Trophoblast cell (in vitro differentiated cells and primary cell): ENCODE results near the gene CRX.
"Not testable (repeated sequence)": the region's sequence is repeated elsewhere in the genome, so short reads cannot be mapped to it uniquely, and the experiment has no call there.

ENCODE experiments used
- DNase-seq, 2 donors: peaks; one replicate each; pipeline ENCODE4 v3.0.0-alpha.2; 2016
- H2AFZ ChIP-seq: 2 replicates; pipeline ENCODE4 v1.6.1; 2013; ENCODE audit warnings: low read length, moderate library complexity, mild to moderate bottlenecking; ENCODE audit not compliant: insufficient read depth, poor library complexity
- H2AK5ac ChIP-seq: 2 replicates; pipeline ENCODE4 v1.6.1; 2013; ENCODE audit warnings: mild to moderate bottlenecking, low read length
- H2BK120ac ChIP-seq: 2 replicates; pipeline ENCODE4 v1.6.1; 2013; ENCODE audit warnings: low read length, mild to moderate bottlenecking, moderate library complexity; ENCODE audit not compliant: insufficient read depth, poor library complexity
- H2BK12ac ChIP-seq: 2 replicates; pipeline ENCODE4 v1.6.1; 2013; ENCODE audit warnings: mild to moderate bottlenecking, low read length, moderate library complexity
- H2BK5ac ChIP-seq: 2 replicates; pipeline ENCODE4 v1.6.1; 2013; ENCODE audit warnings: low read length, low read depth, moderate library complexity, mild to moderate bottlenecking; ENCODE audit not compliant: poor library complexity
- H3K14ac ChIP-seq: 2 replicates; pipeline ENCODE4 v1.6.1; 2013; ENCODE audit warnings: mild to moderate bottlenecking, low read length
- H3K18ac ChIP-seq: 2 replicates; pipeline ENCODE4 v1.6.1; 2013; ENCODE audit warnings: mild to moderate bottlenecking, low read length
- H3K23ac ChIP-seq: 2 replicates; pipeline ENCODE4 v1.6.1; 2013; ENCODE audit warnings: low read length
- H3K27ac ChIP-seq: 2 replicates; pipeline ENCODE4 v1.5.1; 2013; ENCODE audit warnings: low read depth, mild to moderate bottlenecking, inconsistent platforms, low read length, moderate library complexity
- H3K27me3 ChIP-seq: 2 replicates; pipeline ENCODE4 v1.6.1; 2013; ENCODE audit warnings: inconsistent platforms, mild to moderate bottlenecking, low read length, moderate library complexity; ENCODE audit not compliant: insufficient read depth
- H3K36me3 ChIP-seq, 2 experiments: 1 replicate in 1 of 2; 2 replicates in 1 of 2; pipeline ENCODE4 v1.6.1; 2013; ENCODE audit warnings: low read length in 2 of 2, mild to moderate bottlenecking in 2 of 2, moderate library complexity in 1 of 2; ENCODE audit not compliant: insufficient read depth in 2 of 2, control insufficient read depth in 1 of 2
- H3K4ac ChIP-seq: 2 replicates; pipeline ENCODE4 v1.6.1; 2013; ENCODE audit warnings: low read depth, mild to moderate bottlenecking, low read length, moderate library complexity
- H3K4me1 ChIP-seq, 2 experiments: 1 replicate in 1 of 2; 2 replicates in 1 of 2; pipeline ENCODE4 v1.6.1; 2013; ENCODE audit warnings: low read length in 2 of 2, mild to moderate bottlenecking in 2 of 2, moderate library complexity in 1 of 2; ENCODE audit not compliant: insufficient read depth in 2 of 2, control insufficient read depth in 1 of 2
- H3K4me2 ChIP-seq: 2 replicates; pipeline ENCODE4 v1.6.1; 2013; ENCODE audit warnings: inconsistent platforms, mild to moderate bottlenecking, low read length, moderate library complexity
- H3K4me3 ChIP-seq: 2 replicates; pipeline ENCODE4 v1.5.1; 2013; ENCODE audit warnings: mild to moderate bottlenecking, low read depth, low read length, inconsistent platforms
- H3K79me1 ChIP-seq: one replicate; pipeline ENCODE4 v1.6.1; 2013; ENCODE audit warnings: low read length
- H3K79me2 ChIP-seq: 2 replicates; pipeline ENCODE4 v1.6.1; 2013; ENCODE audit warnings: low read length, mild to moderate bottlenecking; ENCODE audit not compliant: control insufficient read depth, insufficient read depth, poor library complexity
- H3K9ac ChIP-seq: 2 replicates; pipeline ENCODE4 v1.6.1; 2013; ENCODE audit warnings: mild to moderate bottlenecking, low read length
- H3K9me3 ChIP-seq: 2 replicates; pipeline ENCODE4 v1.6.1; 2013; ENCODE audit warnings: low read depth, mild to moderate bottlenecking, control low read depth, inconsistent platforms, low read length; ENCODE audit not compliant: insufficient read depth
- H4K12ac ChIP-seq: 2 replicates; pipeline ENCODE4 v1.6.1; 2013; ENCODE audit warnings: low read depth, mild to moderate bottlenecking, low read length, moderate library complexity
- H4K8ac ChIP-seq: 2 replicates; pipeline ENCODE4 v1.6.1; 2013; ENCODE audit warnings: low read depth, mild to moderate bottlenecking, low read length, moderate library complexity
- H4K91ac ChIP-seq: one replicate; pipeline ENCODE4 v1.6.1; 2013; ENCODE audit warnings: low read depth, mild to moderate bottlenecking, low read length, moderate library complexity
- WGBS: extraction: QIAGEN DNeasy Blood & Tissue Kit; methylation state at CpG from one replicate; pipeline ENCODE4 v1.1.7; 2013; ENCODE audit warnings: missing lambda C conversion rate; ENCODE audit not compliant: insufficient read length, insufficient coverage; ENCODE audit errors: extremely low coverage; 5-methylcytosine and 5-hydroxymethylcytosine counted together

Gene CRX

GRCh38 chr19:47854459-47854858, 32.7 kb downstream of the CRX start:
- H3K27ac ChIP-seq = no peak overlapping the region
- no peaks in the 10 kb centered on the region for H3K27me3 ChIP-seq
- no peak overlapping the region for H3K9ac ChIP-seq
- peaks cover 1% of the 10 kb centered on the region for H3K79me1 ChIP-seq
- no peak for DNase-seq
- H3K9me3 ChIP-seq = peaks cover 1% of the 10 kb centered on the region
- no peak overlapping the region for H3K23ac ChIP-seq
- H4K91ac ChIP-seq = no peak overlapping the region
- no peak overlapping the region for H2AK5ac ChIP-seq
- no peaks in the 10 kb centered on the region for H3K79me2 ChIP-seq
- H3K14ac ChIP-seq = no peak overlapping the region
- WGBS = no CpG with 5 or more reads among the region's 4 CpGs
- no peak overlapping the region for H2BK5ac ChIP-seq
- no peak overlapping the region for H3K4me3 ChIP-seq
- H2BK120ac ChIP-seq = no peak overlapping the region
- H4K12ac ChIP-seq = no peak overlapping the region
- H2AFZ ChIP-seq = no peak overlapping the region
- no peak overlapping the region for H4K8ac ChIP-seq
- no peak overlapping the region for H3K4me2 ChIP-seq
- no peak overlapping the region for H3K4ac ChIP-seq
- peaks cover 2 to 8% of the 10 kb centered on the region in 2 experiments for H3K4me1 ChIP-seq
- H2BK12ac ChIP-seq = no peak overlapping the region
- H3K18ac ChIP-seq = no peak overlapping the region
- H3K36me3 ChIP-seq = no peaks in the 10 kb centered on the region

GRCh38 chr19:47858231-47858630, 36.5 kb downstream of the CRX start:
- H3K4me3 ChIP-seq, H4K12ac ChIP-seq, H2BK120ac ChIP-seq, H3K4ac ChIP-seq, H3K79me1 ChIP-seq, H3K27ac ChIP-seq, H3K4me1 ChIP-seq, H3K27me3 ChIP-seq, H3K4me2 ChIP-seq, H2BK5ac ChIP-seq, H3K23ac ChIP-seq, H3K14ac ChIP-seq, H3K36me3 ChIP-seq, H4K91ac ChIP-seq, H3K18ac ChIP-seq, H3K9me3 ChIP-seq, H2BK12ac ChIP-seq, H2AK5ac ChIP-seq, H3K9ac ChIP-seq, H2AFZ ChIP-seq, H4K8ac ChIP-seq, H3K79me2 ChIP-seq: not testable (repeated sequence)
- WGBS = no CpG with 5 or more reads among the region's 9 CpGs
- DNase-seq = peak; percentile 75 to 78

GRCh38 chr19:47858646-47859285, 37.0 kb downstream of the CRX start, which contains the start of gene TPRX2:
Gene TPRX2, plus strand, starts transcription at chr19:47859235. Its CDS starts 12 bp downstream, at chr19:47859247.
- not testable (repeated sequence) for H4K91ac ChIP-seq, H2BK12ac ChIP-seq, H2BK120ac ChIP-seq, H3K27me3 ChIP-seq, H4K12ac ChIP-seq, H4K8ac ChIP-seq, H3K79me2 ChIP-seq, H3K4me1 ChIP-seq, H3K23ac ChIP-seq, H3K4me3 ChIP-seq, H3K27ac ChIP-seq, H2BK5ac ChIP-seq, H3K36me3 ChIP-seq, H3K9me3 ChIP-seq, H3K14ac ChIP-seq, H3K4me2 ChIP-seq, H3K9ac ChIP-seq, DNase-seq, H3K79me1 ChIP-seq, H2AK5ac ChIP-seq, H2AFZ ChIP-seq, H3K18ac ChIP-seq, H3K4ac ChIP-seq
- WGBS = no CpG with 5 or more reads among the region's 9 CpGs

- H2BK120ac ChIP-seq, H3K4me3 ChIP-seq, H2BK5ac ChIP-seq, H3K79me2 ChIP-seq, H3K9me3 ChIP-seq, H3K18ac ChIP-seq, H3K14ac ChIP-seq, H3K36me3 ChIP-seq, H4K91ac ChIP-seq, H3K9ac ChIP-seq, H2AK5ac ChIP-seq, H4K12ac ChIP-seq, H3K4me1 ChIP-seq, H3K27me3 ChIP-seq, H2BK12ac ChIP-seq, DNase-seq, H3K27ac ChIP-seq, H4K8ac ChIP-seq, H3K79me1 ChIP-seq, H2AFZ ChIP-seq, H3K4me2 ChIP-seq, H3K4ac ChIP-seq, H3K23ac ChIP-seq: not testable (repeated sequence)
- no CpG with 5 or more reads among the region's 17 CpGs for WGBS
These were observed 38.1 kb downstream of the CRX start for GRCh38 chr19:47859838-47860237.
